HG03571 (cell line): ENCODE measurements around the gene DNASE1L1.
"Not testable (repeated sequence)": the region's sequence is repeated elsewhere in the genome, so short reads cannot be mapped to it uniquely, and the experiment has no call there.

ENCODE experiments used
- ATAC-seq: cut with Tn5 transposase; IDR thresholded peaks from one replicate; pipeline ENCODE4 v1.9.1; 2021; ENCODE audit not compliant: unreplicated experiment

Gene DNASE1L1

GRCh38 chrX:154408659-154409221 is 314 bp downstream of the DNASE1L1 start:
- no peak for ATAC-seq

GRCh38 chrX:154404625-154405192 is 4.3 kb downstream of the DNASE1L1 start:
- ATAC-seq: no peak

GRCh38 chrX:154403858-154404257 is 5.2 kb downstream of the DNASE1L1 start:
- ATAC-seq: no peak

GRCh38 chrX:154403192-154403591 is 5.9 kb downstream of the DNASE1L1 start:
- ATAC-seq: no peak

GRCh38 chrX:154402622-154403127 is 6.4 kb downstream of the DNASE1L1 start:
- ATAC-seq: no peak

GRCh38 chrX:154401918-154402621 is 7.0 kb downstream of the DNASE1L1 start:
- no peak for ATAC-seq

GRCh38 chrX:154401045-154401799 is 7.8 kb downstream of the DNASE1L1 start:
- no peak for ATAC-seq

GRCh38 chrX:154400369-154400817 is 8.7 kb downstream of the DNASE1L1 start:
- not testable (repeated sequence) for ATAC-seq

- ATAC-seq: no peak
Measured at GRCh38 chrX:154399527-154400368, 9.3 kb downstream of the DNASE1L1 start.

GRCh38 chrX:154398668-154399526 is 10.2 kb downstream of the DNASE1L1 start:
- no peak for ATAC-seq

GRCh38 chrX:154397888-154398667 is 11.0 kb downstream of the DNASE1L1 start, which contains the start of gene RPL10:
TSS of gene RPL10 (plus strand) at chrX:154398377. CDS start at chrX:154398520, 143 bp downstream.
- peak; percentile 72 for ATAC-seq

GRCh38 chrX:154396973-154397887 is 11.8 kb downstream of the DNASE1L1 start:
- ATAC-seq: peak; percentile 36

- not testable (repeated sequence) for ATAC-seq
Measured at GRCh38 chrX:154396363-154396762, 12.7 kb downstream of the DNASE1L1 start.

GRCh38 chrX:154389812-154390747 is 19.0 kb downstream of the DNASE1L1 start:
- ATAC-seq: peak; percentile 70

GRCh38 chrX:154388649-154389048 is 20.4 kb downstream of the DNASE1L1 start:
- not testable (repeated sequence) for ATAC-seq

GRCh38 chrX:154388094-154388493 is 21.0 kb downstream of the DNASE1L1 start:
- ATAC-seq: not testable (repeated sequence)
